HG03097 (cell line): ENCODE results near the gene NRK.
"Not testable (repeated sequence)": the region's sequence is repeated elsewhere in the genome, so short reads cannot be mapped to it uniquely, and the experiment has no call there.

ENCODE experiments used
- ATAC-seq: cut with Tn5 transposase; IDR thresholded peaks from one replicate; pipeline ENCODE4 v1.9.1; 2021; ENCODE audit not compliant: unreplicated experiment, low FRiP score

NRK gene, protein sequence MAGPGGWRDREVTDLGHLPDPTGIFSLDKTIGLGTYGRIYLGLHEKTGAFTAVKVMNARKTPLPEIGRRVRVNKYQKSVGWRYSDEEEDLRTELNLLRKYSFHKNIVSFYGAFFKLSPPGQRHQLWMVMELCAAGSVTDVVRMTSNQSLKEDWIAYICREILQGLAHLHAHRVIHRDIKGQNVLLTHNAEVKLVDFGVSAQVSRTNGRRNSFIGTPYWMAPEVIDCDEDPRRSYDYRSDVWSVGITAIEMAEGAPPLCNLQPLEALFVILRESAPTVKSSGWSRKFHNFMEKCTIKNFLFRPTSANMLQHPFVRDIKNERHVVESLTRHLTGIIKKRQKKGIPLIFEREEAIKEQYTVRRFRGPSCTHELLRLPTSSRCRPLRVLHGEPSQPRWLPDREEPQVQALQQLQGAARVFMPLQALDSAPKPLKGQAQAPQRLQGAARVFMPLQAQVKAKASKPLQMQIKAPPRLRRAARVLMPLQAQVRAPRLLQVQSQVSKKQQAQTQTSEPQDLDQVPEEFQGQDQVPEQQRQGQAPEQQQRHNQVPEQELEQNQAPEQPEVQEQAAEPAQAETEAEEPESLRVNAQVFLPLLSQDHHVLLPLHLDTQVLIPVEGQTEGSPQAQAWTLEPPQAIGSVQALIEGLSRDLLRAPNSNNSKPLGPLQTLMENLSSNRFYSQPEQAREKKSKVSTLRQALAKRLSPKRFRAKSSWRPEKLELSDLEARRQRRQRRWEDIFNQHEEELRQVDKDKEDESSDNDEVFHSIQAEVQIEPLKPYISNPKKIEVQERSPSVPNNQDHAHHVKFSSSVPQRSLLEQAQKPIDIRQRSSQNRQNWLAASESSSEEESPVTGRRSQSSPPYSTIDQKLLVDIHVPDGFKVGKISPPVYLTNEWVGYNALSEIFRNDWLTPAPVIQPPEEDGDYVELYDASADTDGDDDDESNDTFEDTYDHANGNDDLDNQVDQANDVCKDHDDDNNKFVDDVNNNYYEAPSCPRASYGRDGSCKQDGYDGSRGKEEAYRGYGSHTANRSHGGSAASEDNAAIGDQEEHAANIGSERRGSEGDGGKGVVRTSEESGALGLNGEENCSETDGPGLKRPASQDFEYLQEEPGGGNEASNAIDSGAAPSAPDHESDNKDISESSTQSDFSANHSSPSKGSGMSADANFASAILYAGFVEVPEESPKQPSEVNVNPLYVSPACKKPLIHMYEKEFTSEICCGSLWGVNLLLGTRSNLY (N-terminal part only)

DNA sequence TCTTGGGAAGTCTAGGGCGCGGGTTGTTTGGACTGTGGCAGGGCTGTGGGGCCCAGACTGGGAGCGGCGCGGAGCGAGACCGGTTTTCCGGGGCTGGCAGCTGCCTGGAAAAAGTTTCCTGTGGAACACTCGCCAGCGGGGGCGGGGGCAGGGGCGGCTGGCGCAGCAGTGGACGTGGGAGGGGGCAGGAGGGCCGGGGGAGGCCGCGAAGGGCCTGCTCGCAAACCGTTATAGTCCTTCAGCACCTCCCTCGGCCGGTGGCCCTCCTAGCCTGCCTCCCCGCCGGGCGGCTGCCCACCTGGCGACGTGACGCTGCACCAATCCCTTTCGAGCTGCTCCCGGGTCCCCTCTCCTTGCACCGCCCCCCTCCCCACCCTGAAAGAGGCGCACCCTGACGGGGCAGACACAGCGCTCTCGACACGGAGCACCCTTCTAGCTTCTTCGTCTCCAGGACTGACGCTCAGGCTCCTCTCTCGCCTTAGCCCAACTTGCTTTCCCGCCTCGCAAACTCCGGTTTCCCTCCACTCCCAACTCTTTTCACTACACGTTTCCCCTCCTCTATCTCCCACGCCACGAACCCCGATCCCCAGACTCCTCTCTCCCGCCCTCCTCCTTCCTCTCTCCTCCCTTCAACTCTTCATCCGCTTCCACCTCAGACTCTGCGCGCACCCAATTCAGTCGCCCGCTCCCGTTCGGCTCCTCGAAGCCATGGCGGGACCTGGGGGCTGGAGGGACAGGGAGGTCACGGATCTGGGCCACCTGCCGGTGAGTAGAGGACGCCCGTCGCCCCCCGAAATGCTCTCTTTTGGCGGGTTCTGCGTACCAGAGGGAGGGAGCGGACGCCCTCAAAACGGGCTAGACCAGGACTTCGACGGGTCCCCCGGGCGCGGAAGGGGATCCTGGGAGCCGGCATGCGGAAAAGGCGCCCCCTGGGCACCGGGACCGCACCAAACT is at the start of gene NRK:
TSS of gene NRK (plus strand) at position 402 of the 954 bp plus-strand sequence. CDS start at position 709, 307 bp downstream.
- ATAC-seq: no peak

DNA sequence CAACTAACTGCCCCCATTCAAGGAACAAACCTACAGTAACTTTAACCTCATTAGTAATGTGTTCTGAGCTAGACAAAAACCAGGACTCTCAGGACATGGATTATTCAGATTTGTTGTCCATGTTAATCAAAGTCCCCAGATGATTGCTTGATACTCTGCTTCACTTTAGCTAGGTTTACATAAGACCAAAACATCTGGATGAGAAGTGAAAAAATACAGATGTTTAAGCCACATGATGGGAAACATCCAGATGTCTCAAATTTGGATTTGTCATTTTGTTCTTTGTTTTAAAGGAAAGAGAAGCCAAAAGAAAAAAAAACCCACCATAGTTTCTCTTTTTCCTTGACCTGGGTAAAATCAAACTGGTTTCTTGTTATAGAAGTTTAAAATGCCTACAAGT is 48.5 kb upstream of the NRK start:
- no peak for ATAC-seq

DNA sequence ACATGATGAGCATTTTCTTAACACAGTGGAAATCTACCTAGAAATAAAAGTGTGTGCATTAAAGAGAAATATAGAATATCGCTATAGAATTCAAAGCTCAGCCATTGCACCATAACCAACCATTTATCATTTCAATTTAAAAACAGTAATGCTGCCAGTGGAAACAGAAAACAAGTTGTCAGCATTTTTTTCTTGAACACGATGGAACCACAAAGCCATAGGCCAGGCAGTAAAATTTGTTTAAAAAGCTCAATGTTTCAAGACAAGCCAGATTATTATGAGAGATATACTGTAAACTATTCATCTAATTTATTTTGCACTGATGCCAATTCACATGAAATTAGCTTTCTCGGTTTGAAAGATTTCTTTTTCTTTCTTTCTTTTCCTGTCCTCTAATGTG is 46.7 kb upstream of the NRK start:
- no peak for ATAC-seq

DNA sequence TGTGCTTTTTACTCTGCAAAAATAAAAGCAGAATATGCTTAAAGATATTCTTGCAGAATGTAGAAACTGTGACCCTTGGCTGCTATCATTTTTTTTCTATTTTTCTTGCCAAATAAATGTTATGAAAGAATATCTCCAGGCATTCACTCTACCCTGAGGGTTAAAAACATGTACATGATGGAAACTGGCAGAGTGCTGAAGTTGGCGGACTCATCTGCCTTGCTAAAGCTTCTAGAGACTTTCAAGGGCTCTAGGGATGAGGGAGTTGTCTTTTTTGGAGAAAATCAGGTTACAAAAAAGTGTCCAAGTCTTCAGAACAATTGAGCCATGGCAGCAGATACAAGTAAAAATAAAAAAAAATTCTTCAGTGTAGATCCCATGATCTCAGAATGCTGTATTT is 40.5 kb upstream of the NRK start:
- ATAC-seq: no peak

DNA sequence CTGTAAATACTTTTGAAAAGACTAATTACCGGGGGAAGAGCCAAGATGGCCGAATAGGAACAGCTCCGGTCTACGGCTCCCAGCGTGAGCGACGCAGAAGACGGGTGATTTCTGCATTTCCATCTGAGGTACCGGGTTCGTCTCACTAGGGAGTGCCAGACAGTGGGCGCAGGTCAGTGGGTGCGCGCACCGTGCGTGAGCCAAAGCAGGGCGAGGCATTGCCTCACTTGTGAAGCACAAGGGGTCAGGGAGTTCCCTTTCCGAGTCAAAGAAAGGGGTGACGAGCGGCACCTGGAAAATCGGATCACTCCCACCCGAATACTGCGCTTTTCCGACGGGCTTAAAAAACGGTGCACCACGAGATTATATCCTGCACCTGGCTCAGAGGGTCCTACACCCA is 25.5 kb upstream of the NRK start:
- ATAC-seq: not testable (repeated sequence)

DNA sequence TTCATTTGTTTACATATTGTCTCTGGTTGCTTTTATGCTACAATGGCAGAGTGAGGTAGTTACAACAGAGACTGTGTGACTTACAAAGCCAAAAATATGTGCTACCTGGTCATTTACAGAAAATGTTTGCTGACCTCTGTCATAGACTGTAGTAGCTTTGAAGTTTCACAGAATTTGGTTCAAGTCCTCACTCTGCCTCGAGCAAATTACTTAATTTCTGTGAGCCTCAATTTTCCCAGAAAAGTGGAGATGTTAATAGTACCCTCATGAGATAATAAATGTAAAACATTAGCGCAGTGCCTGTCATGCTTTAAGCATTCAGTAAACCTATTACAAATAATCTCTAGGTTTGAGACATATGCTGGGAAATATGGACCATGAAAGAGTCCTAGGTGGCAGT is 18.4 kb upstream of the NRK start:
- ATAC-seq: no peak

DNA sequence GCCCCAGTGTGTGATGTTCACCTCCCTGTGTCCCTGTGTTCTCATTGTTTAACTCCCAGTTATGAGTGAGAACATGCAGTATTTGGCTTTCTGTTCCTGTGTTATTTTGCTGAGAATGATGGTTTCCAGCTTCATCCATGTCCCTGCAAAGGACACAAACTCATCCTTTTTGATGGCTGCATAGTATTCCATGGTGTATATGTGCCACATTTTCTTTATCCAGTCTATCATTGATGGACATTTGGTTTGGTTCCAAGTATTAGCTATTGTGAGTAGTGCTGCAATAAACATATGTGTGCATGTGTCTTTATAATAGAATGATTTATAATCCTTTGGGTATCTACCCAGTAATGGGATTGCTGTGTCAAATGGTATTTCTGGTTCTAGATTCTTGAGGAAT is 16.7 kb upstream of the NRK start:
- ATAC-seq: not testable (repeated sequence)

DNA sequence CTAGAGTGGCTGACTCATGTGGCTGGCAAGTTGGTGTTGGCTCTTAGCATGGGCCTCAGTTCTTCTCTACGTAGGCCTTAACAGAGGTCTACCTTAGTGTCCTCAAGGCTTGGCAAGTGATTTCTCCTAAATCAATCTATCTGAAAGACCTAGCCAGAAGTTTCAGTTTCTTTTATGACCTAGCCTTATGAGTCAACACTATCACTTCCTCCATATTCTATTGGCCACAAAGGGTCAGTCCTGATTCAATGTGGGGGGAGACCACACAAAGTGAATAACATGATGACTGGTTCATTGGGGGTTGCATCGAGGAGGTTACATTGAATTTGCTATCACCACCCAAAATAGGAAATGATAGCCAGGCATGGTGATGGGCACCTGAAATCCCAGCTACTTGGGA is 5.8 kb upstream of the NRK start:
- ATAC-seq: no peak

DNA sequence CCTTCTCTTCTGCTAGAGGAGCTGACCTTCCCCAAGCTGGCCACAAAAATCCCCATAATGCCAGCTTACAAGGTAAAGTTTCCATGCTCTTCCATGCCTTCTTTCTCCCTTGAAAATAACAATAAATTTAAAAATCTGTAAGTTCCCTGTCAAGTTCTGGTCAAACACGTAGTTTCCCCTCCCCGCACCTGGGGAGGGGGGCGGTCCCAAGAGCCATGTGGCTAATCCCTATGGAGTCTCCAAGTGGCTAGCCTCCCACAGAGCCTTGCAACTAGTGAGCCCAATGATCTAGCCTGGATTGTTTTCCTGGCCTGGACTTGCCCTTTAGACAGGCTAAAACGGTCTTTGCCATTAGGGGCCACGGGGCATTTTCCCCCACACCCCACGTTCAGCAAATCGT is 2.1 kb upstream of the NRK start:
- no peak for ATAC-seq

DNA sequence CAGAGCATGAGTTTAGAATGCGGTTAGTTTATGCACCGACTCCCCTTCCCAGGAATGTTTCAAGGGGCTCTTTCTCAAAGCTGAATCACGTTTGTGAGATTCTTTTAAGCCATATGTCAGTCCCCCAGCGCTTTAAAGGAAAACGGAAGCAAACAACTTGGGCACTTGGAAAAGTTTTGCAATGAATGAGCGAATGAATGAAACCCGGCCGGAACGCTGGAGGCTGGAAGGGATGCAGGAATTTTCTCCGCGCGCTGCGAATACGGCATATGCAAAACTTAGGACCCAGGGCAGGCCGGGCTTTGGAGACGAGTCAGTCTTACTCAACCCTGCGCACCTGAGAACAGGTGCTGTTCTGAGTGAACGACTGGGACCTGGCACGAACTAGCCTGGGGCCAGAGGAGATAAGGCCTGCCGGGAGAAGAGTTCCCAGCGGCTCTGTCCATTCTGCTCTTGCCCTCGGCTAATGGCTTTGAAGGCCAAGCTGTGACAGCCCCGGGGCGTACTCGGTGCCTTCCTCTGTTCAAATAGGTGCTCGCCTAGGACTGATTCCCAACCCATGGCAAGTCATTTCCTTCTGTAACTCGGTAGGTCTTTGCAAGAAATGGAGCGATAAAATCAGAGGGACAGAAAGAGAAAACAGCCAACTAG is 743 bp upstream of the NRK start:
- no peak for ATAC-seq

DNA sequence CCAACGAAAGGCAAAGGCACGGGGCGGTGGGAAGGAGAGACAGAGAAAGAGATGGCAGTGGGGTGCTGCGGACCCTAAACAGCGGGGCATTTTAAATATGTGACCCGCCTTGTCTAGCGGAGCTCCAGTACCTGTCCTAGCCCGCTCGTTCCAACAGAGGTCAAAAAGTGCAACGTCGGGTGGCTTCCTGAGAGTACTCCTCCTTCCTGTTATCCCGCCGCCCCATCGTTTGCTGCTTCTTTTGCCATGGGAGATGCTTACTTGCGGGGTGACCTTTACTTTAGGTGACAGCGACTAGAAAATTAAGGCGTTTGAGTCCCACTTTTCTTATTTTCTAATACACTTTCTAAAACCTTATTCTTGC is 735 bp downstream of the NRK start:
- no peak for ATAC-seq

DNA sequence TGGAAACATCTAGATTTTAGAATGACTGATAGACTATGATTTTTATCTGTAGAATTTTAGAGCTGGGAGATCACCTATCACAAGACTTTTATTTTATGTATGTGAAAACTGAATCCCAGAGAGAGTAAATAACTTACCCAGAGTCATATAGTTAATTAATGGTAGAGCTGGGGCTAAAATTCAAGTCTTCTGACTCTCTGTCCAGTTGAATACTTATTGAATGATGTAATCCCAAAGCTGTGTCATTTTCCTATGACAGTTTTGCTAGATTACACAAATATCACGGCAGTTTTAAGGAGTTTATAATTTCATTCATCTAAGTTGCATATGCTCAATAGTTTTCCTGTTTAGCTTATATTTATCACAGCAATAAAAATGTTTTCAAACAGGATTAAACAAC is 6.7 kb downstream of the NRK start:
- ATAC-seq: no peak

DNA sequence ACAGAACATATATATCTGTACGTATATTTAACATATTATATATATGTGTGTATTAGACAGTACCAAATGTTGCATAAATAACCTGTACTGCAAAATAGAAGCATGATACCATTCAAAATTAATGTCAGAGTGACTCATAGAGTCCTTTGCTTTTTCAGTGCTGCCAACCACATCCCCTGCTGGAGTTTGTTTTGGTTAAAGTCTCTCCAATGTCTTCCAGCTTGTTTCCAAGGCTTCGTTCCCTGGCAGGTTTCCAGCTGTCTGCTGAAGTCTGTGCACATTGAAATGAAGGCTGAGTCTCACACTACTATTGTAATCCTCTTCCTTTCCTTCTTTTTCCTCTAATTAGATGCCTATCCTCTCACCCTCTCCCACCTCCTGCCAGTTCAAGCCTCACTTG is 14.9 kb downstream of the NRK start:
- no peak for ATAC-seq

DNA sequence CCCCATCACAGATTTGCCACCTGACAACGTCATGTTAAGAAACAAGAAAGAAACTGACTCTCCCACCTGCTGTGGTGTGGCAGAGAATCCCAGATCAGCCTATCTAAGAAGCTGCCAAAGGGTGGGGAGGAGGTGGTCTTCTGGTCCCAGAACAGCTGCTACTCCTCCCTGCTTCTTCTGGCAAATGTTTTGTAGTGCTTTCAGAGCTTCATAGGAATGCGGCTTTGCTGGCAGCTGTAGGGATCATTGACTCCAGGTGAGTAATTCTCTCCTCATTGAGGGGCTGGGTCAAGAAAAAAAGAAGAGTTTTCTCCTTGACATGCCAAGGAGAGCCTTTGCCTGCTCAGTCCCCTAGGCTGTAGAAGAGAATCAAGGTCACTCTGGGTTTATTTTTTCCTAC is 23.3 kb downstream of the NRK start:
- no peak for ATAC-seq

DNA sequence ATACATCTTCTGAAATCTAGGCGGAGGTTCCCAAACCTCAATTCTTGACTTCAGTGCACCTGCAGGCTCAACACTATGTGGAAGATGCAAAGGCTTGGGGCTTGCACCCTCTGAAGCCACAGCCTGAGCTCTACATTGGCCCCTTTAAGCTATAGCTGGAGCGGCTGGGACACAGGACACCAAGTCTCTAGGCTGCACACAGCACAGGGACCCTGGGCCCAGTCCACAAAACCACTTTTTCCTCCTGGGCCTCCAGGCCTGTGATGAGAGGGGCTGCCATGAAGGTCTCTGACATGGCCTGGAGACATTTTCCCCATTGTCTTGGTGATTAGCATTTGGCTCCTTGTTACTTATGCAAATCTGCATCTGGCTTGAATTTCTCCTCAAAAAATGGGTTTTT is 27.8 kb downstream of the NRK start:
- not testable (repeated sequence) for ATAC-seq

DNA sequence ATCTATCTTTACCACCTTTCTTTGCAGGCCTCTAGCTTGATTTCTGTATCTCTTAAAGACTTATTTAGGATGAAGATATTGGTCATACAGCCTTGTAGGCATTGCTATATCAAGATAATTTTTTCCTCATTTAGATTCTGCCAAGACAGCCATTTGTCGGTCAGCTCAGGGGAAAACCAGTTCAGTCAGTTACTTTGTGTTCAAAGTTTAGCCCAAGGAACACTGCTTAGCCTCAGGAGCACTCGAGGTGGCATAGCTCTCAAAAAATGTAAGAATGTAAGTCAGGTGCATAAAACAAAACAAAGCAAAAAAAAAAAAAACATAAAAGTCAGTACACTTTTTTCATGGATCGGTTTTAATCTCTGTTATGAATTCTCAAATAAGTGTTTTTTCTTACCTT is 43.4 kb downstream of the NRK start:
- no peak for ATAC-seq

DNA sequence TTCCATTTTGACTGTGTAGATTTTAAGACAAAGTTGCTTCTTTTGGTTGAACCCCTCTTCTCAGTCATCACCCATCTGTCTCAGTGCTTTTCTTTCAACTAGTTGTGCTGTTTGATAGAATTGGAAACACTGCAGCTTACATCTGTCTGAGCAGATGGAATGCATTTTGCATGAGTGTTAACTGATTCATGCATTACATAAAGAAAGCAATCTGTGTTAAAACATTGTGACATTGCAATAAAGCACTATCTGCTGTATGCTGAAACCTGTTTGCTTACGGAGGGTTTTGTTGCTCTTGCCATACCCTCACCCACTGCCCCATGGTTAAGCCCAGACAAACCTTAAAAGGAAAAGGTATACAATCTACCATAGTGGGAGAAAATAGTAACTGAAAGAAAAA is 47.4 kb downstream of the NRK start:
- no peak for ATAC-seq

DNA sequence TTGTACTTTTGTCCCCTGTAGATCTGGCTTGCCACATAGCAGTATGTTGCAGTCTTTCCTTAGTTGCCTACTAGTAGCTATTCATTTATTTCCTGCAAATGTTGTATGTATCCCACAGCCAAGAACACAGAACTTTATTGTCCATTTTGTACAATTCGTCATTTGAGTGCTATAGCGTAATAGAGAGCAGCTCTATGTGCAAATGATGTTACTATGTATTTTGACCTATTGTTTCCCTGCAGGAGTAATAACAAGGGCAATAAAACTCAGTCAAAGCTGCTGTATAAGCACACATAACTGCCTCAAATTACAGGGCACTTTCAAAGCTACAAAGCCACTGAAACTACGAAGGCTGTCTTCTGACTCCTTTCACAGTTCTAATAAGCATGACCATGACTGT is 48.1 kb downstream of the NRK start:
- ATAC-seq: no peak

DNA sequence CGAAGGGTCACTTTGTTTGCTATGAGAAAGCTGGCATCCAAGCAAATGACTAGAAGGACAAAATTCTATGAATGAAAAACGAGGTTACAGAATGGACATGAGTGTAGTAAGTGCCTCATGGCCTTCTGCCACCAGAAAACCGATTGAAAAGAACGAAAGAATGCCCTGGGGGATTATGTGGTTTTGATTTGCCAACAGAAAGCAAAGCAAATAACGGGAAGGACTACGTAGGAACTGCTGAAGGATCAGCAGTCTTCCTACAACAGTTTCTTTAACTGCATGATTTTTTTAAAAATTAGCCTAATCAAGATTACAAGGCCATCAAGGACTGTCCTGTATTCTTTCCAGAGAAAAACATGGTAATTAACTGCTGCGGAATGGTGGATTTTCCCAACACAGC is 50.6 kb downstream of the NRK start:
- no peak for ATAC-seq

DNA sequence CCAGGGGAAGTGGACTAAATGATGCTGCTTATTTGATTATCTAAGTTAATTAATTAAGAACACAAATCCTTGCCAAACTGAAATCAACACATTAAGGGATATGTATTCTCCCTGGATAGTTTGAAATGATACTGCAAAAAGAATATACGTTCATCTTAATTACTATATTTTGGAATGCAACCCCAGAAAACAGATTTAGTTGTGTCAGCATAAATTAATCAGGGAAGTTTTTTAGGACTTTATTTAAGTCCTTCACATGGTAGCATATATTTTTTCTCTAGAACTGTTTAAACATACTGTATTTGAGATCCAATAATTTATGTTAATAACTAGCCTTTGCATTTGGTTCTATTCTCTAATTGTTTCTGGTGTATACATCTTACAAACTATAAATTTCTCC is 52.5 kb downstream of the NRK start:
- ATAC-seq: no peak
